Measurements from ENCODE around the gene RTF2.

DNA sequence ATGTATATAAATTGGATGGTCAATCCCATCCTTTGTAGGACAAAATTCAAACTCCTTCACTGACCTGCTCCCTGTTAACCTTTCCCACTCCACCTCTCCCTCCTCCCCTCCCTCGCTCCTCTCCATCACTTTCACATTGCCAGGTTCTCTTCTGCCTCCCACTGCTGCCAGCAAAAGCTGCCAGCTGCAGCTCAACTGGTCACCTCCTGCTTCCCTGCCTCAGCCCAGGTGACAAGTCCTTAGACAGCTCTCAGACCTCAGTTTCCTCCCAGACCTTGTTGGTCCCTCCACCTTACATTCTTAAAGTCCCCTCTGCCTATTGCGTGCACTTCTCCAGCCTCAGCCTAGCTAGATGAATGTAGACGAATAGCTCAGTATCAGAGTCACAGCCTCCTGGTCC, 23.3 kb upstream of the RTF2 start:
- no peak for TF ChIP-seq POLR2A (IDR thresholded peaks at IDR 0.05)
- TF ChIP-seq, protein P1, sequence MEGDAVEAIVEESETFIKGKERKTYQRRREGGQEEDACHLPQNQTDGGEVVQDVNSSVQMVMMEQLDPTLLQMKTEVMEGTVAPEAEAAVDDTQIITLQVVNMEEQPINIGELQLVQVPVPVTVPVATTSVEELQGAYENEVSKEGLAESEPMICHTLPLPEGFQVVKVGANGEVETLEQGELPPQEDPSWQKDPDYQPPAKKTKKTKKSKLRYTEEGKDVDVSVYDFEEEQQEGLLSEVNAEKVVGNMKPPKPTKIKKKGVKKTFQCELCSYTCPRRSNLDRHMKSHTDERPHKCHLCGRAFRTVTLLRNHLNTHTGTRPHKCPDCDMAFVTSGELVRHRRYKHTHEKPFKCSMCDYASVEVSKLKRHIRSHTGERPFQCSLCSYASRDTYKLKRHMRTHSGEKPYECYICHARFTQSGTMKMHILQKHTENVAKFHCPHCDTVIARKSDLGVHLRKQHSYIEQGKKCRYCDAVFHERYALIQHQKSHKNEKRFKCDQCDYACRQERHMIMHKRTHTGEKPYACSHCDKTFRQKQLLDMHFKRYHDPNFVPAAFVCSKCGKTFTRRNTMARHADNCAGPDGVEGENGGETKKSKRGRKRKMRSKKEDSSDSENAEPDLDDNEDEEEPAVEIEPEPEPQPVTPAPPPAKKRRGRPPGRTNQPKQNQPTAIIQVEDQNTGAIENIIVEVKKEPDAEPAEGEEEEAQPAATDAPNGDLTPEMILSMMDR (IDR thresholded peaks at IDR 0.05 in 4 of 5, conservative IDR thresholded peaks at IDR 0.05 in 1 of 5) = no peak
